GM19455 (cell line): Measurements from ENCODE around the gene LTB4R2.

Experiments used
- ATAC-seq: cut with Tn5 transposase; IDR thresholded peaks from one replicate; pipeline ENCODE4 v1.9.1; 2021; ENCODE audit not compliant: unreplicated experiment

The LTB4R2 gene

DNA sequence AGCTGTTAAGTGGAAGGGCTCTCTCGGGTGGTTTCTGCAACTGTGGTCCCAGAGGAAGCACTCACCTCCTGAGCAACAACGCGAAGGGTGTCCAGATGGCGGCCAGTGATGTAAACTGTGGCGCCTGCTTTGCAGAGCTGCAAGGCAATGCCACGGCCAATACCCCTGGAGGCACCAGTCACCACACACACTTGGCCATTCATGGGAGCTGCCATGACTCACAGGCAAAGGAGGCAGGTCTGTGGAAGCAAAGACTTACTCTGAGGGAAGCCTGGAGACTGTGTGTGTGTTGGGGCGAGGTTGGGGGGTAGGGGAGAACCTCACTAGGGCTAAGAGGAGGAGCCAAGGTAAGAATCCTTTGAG, 11.1 kb upstream of the LTB4R2 start:
- ATAC-seq: no peak

DNA sequence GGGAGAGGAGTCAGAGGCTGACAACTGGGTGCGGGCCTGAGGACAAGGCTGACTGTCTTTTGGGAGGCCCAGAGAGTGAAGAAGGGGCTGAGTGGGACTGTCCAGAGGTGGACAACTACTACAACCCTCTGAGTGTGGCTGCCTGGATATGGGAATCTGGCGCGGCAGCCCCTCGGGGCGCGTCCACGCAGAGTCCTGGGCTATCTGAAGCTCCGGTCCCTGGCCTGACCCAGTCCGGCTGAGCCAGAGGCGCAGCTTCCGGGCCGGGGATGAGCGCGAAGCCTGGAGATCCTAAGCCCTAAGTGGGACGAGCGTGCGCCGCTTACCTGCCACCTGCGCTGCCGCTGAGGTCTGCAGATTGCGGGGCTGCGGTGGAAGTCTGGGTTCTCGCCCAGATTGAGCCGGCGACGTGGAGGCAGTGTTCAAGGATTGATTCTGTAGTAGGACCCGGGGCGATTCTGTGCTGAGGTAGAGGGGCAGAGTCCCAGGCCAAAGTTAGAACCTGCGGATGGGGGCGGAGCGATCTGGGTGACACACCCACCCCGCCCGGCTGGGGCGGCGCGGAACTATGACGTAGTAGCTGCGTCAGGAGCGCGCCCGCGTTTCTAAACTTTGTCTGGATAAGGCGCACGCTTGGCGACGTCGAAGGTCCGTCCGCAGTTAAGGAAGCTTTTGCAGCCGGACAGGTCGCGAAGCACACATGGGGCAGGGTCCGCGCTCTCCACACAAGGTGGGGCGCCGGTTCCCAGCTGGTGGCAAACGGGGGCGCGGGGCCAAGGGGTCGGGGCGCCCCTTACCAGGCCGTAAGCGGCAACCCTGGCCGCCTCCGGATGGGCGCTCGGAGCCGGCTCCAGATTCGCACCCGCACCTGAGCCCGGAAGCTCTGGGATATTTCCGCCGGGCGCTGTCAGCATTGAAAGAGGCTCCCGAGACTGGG, 10.4 kb upstream of the LTB4R2 start, which contains the start of the genes DHRS1 and NOP9:
Gene DHRS1 (minus strand): TSS at position 526 of the 937 bp plus-strand sequence. CDS start 674 bp downstream, outside the sequence.
Gene NOP9 (plus strand): TSS at position 596 of the 937 bp plus-strand sequence. CDS start 105 bp downstream, at position 701.
- ATAC-seq: peak; percentile 81

DNA sequence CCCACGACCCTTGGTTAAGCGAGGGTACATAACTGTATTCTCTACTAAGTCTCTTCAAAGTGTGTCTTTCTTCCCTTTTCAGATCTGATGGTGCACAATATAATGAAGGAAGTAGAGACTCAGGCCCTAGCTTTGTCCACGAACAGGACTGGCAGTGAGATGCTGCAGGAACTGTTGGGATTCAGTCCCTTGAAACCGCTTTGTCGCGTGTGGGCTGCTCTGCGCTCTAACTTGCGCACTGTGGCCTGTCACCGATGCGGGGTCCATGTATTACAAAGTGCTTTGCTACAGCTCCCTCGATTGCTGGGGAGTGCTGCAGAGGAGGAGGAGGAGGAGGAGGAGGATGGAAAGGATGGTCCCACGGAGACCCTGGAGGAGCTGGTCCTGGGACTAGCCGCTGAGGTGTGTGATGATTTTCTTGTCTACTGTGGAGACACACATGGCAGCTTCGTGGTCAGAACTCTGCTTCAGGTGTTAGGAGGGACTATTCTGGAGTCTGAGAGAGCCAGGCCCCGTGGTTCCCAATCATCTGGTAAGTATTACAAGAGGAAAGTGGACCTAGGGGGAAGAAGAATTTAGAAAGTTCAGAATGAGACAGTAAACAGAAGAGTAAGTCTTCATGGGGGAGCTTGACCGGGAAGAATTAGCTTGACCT, 9.5 kb upstream of the LTB4R2 start:
- ATAC-seq: no peak

DNA sequence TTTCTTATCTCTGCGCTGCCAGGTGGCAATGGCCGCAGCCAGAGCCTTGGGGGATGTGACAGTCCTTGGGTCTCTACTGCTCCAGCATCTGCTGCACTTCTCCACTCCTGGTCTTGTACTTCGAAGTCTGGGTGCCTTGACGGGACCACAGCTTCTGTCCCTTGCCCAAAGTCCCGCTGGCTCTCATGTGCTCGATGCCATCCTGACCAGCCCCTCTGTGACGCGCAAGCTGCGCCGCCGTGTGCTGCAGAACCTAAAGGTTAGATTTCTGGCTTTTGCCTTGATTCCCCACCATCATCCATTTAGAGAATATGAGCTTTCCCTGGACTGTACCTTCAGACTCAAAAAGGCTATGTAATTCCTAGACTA, 5.9 kb upstream of the LTB4R2 start:
- ATAC-seq: no peak

DNA sequence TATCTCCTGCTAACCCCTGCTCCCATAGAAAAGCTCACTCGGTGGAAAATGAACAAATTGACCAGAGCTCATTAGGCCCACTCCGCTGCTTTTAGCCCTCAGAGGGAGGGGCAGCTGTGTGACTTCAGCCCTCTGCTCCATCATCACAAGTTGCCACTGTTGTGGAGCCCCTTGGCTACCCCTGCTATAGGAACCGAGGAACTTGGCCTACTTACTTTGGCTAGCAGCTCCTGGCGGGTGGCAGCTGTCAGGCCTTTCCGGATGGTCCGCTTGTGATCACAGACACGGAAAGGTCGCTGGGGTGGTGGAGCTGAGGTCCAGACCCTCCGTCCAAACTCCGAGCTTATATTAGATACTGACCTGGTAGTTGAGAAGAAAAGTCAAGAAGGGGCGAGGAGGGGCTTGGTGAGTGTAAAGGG, 2.8 kb upstream of the LTB4R2 start:
- ATAC-seq: no peak

DNA sequence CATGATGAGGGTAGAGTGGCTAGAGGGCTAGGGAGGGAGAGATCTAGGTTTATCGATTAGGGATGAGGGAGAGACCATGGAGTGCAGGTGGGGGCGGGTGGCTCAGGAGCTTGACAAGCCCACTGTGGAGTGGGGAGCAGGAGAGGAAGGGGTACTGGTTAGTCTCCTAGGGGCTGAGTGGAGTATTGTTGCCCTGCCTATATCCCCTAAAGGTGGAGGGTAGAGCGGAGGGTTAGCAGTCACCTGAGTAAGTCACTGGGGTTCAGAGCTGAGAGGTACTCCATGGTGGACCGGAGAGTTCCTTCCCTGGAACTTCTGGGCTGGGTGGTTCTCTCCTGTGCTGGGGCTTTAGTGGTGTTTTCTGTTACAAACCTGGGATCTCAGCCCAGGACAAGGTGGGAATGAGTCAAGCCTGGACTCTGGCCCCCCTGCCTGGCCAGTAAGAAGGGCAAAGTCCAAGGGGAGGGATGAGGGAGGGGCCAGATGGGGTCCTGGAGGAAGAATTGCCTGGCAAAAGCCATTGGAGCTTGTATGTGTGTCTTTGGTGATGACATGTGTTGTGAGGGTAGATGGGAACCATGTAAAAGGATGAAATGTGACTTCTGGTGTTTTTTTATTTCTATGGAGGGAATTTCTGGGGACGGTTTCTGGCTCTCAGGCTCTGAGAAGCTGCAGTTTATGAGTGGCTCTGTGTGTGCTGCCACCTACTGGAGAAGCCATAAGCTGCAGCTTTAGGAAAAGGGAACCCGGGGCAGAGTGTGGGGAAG, 2.2 kb upstream of the LTB4R2 start, which contains the start of gene CIDEB:
Gene CIDEB (minus strand): TSS at position 403 of the 767 bp plus-strand sequence. CDS start 119 bp downstream, at position 284.
- no peak for ATAC-seq

DNA sequence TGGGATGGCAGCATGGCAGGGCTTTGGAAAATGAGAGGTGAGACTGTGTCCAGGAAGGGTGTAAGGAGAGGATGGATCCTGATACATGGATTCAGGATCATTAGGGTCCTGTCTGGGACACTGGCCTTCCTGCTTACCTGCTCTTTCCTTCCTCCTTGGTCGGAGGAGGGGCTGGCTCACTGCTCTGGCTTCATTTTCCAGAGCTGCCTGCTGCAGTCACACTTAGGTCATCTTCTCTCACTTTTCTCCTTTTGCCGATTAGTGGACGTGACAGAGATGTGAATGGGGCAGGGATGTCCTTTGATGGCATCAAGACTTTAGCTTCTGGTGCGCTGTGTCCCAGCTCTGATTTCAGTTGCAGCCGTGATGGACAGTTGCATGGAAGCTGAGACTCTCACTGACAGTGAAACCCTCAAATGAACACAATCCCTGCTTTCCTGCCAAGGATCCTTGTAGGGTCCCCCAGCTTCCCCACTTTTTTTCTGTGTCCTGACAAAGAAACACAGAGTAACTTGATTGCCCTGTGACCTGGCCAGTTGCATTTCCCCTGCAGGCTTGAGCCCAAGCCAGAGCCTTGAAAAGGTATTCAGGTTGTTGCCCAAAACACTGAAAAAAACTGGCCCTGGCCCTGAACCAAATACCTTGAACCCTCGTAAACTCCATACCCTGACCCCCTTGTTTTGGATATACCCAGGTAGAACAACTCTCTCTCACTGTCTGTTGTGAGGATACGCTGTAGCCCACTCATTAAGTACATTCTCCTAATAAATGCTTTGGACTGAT, 1.4 kb upstream of the LTB4R2 start:
- ATAC-seq: no peak

DNA sequence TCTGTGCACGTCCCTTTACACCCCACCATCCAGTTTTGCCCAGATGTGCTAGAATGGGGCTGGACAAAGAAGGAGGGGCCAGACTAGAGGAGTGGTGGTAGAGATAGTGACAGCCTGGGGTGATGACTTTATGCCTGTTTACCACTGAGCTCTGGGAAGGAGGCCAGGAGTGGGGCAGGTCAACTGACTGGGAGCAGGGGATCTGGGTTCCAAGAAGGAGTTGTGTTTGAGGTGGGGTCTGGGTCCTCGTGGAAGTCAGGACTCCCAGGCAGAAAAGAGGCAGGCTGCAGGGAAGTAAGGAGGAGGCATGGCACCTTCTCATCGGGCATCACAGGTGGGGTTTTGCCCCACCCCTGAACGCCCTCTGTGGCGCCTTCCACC, 315 bp downstream of the LTB4R2 start:
- no peak for ATAC-seq

DNA sequence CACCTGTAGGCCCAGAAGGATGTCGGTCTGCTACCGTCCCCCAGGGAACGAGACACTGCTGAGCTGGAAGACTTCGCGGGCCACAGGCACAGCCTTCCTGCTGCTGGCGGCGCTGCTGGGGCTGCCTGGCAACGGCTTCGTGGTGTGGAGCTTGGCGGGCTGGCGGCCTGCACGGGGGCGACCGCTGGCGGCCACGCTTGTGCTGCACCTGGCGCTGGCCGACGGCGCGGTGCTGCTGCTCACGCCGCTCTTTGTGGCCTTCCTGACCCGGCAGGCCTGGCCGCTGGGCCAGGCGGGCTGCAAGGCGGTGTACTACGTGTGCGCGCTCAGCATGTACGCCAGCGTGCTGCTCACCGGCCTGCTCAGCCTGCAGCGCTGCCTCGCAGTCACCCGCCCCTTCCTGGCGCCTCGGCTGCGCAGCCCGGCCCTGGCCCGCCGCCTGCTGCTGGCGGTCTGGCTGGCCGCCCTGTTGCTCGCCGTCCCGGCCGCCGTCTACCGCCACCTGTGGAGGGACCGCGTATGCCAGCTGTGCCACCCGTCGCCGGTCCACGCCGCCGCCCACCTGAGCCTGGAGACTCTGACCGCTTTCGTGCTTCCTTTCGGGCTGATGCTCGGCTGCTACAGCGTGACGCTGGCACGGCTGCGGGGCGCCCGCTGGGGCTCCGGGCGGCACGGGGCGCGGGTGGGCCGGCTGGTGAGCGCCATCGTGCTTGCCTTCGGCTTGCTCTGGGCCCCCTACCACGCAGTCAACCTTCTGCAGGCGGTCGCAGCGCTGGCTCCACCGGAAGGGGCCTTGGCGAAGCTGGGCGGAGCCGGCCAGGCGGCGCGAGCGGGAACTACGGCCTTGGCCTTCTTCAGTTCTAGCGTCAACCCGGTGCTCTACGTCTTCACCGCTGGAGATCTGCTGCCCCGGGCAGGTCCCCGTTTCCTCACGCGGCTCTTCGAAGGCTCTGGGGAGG, 985 bp downstream of the LTB4R2 start, which contains the start of gene LTB4R:
Gene LTB4R (plus strand): TSS at position 857 of the 959 bp plus-strand sequence. CDS start 4,150 bp downstream, outside the sequence.
- ATAC-seq: peak; percentile 56

DNA sequence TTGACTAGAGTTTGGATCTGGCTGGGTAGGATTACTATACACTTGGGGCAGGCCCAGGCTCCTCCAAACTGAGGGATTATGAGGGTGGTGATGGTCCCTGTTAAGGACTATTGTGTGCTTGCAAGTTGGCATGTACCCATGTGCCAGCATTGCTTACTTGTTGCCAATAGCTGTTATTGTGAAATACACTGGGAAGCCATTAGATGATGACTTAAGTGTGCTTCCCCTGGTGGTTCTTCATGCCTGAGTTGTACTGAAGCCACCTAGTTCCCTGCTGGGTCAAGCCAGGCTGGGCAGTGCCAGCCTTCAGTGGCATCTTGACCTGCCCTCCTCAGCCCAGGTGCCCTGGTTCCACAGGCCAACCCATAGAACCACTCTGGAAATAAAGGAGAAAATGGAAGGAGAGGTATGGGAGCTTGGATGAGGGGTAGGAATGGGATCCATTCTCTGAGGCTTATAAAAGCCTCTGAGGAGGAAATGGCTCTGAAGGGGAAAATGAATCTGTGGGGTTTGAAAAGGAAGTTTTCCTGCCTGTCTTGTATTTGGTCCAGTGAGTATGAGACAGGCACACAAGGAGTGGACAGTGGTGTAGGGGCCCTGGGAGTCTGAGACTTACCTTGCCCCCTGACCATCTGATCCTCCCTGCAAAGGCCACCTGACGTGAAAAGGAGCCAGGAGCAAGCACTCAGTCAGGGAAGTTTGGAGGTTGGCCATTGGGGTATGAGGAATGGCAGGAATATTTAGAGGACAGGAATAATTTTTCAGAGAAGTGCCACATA, 2.1 kb downstream of the LTB4R2 start:
- no peak for ATAC-seq

DNA sequence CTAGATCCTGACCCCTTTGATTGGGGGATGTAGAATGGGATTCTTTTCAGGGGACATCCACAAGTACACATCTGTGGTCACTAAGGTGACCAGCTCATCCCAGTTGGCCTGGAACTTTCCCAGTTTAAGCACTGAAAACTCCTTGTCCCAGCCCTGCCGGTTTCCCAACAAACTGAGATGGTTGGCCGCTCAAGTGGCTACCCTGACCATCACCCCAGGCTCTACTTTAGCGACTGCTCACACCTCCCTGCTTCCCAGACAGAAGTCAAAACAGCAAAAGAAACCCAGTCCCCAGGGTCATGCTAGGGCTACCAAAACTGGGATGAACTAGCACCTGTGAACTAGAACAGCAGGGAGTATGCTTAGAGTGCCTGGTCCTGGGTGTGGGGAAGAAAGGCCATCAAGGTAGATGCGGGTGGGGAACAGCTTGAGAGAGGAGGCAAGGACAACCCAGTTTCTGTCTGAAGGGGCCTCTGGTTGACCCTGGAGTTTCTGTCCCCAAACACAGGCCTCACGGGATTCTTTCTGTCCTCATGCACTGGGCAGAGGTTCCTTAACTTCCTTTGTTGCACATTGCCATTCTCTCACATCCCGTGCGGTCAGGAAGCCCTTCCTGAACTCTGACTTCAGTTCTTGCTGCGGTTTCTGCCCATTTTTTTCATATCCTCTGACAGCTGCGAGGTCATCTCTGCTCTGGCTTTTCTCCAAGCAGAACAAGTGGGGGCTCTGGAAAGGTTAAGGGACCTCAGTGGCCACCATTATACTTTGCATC, 3.0 kb downstream of the LTB4R2 start:
- no peak for ATAC-seq

DNA sequence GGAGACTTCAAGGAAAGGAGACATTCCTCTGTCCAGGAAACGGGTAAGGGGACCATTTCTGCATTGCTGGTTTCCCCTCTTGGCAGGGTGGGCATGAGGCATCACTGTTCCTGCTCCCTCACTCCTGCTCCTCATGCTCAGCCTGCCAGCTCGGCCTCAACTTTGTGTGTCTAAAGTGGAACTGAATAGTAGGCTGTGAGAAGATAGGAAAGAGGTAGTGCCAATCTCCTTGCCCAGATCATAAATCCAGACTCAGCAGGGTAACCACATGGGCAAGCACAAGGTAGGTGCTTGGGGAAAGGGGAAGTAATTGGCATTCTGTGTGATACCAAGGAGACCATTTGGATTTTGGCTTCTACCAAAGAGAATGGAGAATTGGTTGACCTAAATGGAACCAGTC, 4.0 kb downstream of the LTB4R2 start:
- ATAC-seq: no peak

DNA sequence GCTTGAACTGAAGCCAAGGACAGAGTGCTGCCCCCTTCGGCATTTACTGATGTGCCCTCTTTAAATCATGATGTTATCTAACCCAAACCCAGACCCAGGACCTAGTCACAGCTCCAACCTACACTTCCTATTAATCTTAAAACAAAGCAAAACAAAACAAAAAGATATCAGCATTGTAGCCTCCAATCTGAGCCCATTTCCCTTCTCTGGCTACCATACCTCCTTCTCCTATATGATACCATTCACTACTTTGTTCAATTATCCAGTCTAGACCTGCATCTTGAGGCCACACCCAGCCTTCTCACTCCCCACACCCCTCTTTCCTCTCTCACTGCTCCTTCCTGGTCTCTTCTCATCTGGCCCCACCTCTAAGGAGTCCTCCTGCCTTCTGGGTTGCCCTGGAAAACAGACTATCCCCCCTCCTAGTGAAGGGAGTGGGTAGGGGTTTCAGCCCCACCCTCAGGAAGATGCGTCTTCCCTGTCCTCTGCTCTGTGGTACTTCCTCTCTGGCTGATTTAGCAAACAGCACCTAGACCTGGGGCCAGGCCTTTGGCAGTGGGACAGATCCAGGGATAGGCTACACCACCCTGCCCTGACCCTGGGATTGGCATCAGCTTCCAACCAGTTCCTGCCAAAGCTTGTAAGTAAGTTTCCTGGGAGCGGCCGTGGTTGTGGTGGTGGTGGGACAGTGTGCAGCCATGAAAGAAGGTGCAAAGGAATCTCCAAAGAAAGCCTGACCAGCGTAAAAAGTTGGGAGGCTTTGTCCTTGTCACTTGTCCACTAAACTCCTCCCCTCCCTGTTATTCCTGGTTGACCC, 4.6 kb downstream of the LTB4R2 start:
- ATAC-seq: no peak

DNA sequence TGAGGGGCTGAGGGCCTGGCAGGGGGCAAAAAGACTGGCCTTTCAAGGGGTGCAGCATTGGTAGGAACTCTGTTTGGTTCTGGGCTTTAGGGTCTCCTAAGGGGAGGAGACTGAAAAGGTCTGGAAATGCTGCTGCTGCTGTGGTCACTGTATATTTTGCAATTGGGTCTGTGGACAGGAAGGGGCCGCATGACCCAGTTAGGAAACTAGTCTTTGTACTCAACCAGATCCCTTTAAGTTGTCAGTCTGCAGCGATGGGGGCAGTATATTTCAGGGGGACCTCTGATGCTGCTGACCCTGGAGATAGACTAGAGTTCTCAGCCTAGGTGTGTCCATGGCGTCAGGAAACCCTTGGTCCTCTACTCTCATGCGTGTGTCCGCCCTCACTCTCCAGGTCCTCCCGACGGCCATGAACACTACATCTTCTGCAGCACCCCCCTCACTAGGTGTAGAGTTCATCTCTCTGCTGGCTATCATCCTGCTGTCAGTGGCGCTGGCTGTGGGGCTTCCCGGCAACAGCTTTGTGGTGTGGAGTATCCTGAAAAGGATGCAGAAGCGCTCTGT, 5.4 kb downstream of the LTB4R2 start:
- ATAC-seq: no peak

DNA sequence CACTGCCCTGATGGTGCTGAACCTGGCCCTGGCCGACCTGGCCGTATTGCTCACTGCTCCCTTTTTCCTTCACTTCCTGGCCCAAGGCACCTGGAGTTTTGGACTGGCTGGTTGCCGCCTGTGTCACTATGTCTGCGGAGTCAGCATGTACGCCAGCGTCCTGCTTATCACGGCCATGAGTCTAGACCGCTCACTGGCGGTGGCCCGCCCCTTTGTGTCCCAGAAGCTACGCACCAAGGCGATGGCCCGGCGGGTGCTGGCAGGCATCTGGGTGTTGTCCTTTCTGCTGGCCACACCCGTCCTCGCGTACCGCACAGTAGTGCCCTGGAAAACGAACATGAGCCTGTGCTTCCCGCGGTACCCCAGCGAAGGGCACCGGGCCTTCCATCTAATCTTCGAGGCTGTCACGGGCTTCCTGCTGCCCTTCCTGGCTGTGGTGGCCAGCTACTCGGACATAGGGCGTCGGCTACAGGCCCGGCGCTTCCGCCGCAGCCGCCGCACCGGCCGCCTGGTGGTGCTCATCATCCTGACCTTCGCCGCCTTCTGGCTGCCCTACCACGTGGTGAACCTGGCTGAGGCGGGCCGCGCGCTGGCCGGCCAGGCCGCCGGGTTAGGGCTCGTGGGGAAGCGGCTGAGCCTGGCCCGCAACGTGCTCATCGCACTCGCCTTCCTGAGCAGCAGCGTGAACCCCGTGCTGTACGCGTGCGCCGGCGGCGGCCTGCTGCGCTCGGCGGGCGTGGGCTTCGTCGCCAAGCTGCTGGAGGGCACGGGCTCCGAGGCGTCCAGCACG, 6.1 kb downstream of the LTB4R2 start:
- ATAC-seq: no peak

DNA sequence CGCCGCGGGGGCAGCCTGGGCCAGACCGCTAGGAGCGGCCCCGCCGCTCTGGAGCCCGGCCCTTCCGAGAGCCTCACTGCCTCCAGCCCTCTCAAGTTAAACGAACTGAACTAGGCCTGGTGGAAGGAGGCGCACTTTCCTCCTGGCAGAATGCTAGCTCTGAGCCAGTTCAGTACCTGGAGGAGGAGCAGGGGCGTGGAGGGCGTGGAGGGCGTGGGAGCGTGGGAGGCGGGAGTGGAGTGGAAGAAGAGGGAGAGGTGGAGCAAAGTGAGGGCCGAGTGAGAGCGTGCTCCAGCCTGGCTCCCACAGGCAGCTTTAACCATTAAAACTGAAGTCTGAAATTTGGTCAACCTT, 6.6 kb downstream of the LTB4R2 start:
- no peak for ATAC-seq
